ENCODE results near the gene HSPG2. TPM values are rescaled to one million over a fixed set of nuclear protein-coding genes. Genes with fewer than 3 reads are reported as not detected.

Gene HSPG2
- total and polyA plus RNA-seq, 2 of the 13 experiments (the other 11 are each of a cell fraction or from before 2014, with no cell fraction given) = 9.1 to 13.1 TPM

DNA sequence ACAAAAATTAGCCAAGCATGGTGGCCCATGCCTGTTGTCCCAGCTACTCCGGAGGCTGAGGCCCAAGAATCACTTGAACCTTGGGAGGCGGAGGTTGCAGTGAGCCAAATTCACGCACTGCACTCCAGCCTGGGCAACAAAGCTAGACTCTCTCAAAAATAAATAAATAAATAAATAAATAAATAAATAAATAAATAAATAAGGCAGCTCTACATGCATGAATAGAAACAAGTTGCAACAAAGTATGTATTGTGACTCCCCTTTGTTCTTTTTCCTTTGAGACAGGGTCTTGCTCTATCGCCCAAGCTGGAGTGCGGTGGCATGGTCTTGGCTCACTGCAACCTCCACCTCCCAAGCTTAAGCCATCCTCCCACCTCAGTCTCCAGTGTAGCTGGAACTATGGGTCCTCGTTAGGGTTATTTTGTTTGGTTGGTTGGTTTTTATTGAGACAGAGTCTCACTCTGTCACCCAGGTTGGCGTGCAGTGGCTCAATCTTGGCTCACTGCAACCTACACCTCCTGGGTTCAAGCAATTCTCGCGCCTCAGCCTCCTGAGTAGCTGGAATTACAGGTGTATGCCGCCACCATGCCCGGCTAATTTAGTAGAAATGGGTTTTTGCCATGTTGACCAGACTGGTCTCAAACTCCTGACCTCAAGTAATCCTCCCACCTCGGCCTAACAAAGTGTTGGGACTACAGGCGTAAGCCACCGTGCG is 162.1 kb downstream of the HSPG2 start:
- Histone ChIP-seq H3K9me3 (ENCODE audit: low read length) (no peaks in the 10 kb centered on the region), H3K4me2 (ENCODE audit: low read depth, low read length) (no peak overlapping the region), H3K79me2 (ENCODE audit: insufficient read depth, low read length) (peaks cover 77% of the 10 kb centered on the region), H4K20me1 (ENCODE audit: insufficient read depth, low read length) (peaks cover 59% of the 10 kb centered on the region), H3K27me3 (ENCODE audit: control insufficient read depth in 1 of 2, insufficient read depth in 2 of 2, low read length in 2 of 2) (no peaks in the 10 kb centered on the region), H3K27ac (ENCODE audit: extremely low read length, insufficient read depth, low read length) (no peak overlapping the region), H3K36me3 (replicated peaks in 1 of 2; ENCODE audit: control insufficient read depth in 1 of 2, insufficient read depth in 2 of 2, low read length in 2 of 2) (0 out of 5 replicates have a peak, but pooled peaks cover 0 to 3% of the 10 kb centered on the region in 2 experiments), H3K4me1 (ENCODE audit: insufficient read depth, low read length) (peaks cover 46% of the 10 kb centered on the region), H3K9ac (ENCODE audit: insufficient read depth, low read depth, low read length) (no peak overlapping the region), H2AFZ (ENCODE audit: low read length) (no peak overlapping the region), H3K4me3 (replicated peaks in 1 of 3; ENCODE audit: insufficient read depth in 1 of 3, low read depth in 2 of 3, low read length in 3 of 3) (no peak overlapping the region)
- no peak for DNase-seq (ENCODE audit: low spot score)
- no peak for FAIRE-seq
- no peak for TF ChIP-seq TSC22D2 (CRISPR knock-in tag; IDR thresholded peaks at IDR 0.05; ENCODE audit: borderline replicate concordance)
- TF ChIP-seq ZNF367 (CRISPR knock-in tag; IDR thresholded peaks at IDR 0.05; ENCODE audit: borderline replicate concordance) = no peak
- in situ Hi-C loops (cut with HindIII; ENCODE audit: extremely low pct_ligation_motif_present, low pct_unique_long_range_greater_than_20kb) (no loop called here), intact Hi-C loops (cut with micrococcal nuclease; ENCODE audit: unreplicated experiment) (no loop called here)
- BruUV-seq (replicated peaks) = no TSS peak
- ChIA-PET CTCF (ENCODE audit: low intra/inter-chr PET ratio, low total read pairs) (interaction anchor here (0.6 kb wide), 1 partner anchor 93 kb away, joined by 3 read pairs; no protein-coding TSS in a partner anchor), POLR2A (no interaction called here)
- no peak for ATAC-seq
- 96% methylated on average over 15 of the region's 15 CpGs for WGBS (ENCODE audit: low lambda C conversion rate)

DNA sequence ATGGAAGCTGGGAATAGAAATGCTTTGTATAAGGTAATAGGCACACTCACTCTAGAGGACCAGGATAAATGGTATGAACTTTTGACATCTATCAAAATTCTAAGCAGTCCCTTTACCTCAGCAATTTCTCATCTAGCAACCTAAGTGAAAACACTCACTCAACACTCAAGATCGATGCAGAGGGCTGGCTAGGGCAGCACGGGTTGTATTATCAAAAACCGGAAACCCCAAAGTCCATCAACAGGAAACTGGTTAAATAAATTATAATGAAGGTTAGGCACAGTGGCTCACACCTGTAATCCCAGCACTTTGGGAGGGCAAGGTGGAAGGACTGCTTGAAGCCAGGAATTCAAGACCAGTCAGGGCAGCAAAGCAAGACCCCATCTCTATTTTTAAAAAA is 163.5 kb downstream of the HSPG2 start:
- H3K9me3 ChIP-seq (ENCODE audit: low read length) = no peaks in the 10 kb centered on the region
- WGBS (ENCODE audit: low lambda C conversion rate) = 96% methylated on average over 3 of the region's 3 CpGs
- ChIA-PET POLR2A (no interaction called here), CTCF (ENCODE audit: low intra/inter-chr PET ratio, low total read pairs) (no interaction called here)
- no peak overlapping the region for H3K4me3 ChIP-seq (replicated peaks in 1 of 3; ENCODE audit: insufficient read depth in 1 of 3, low read depth in 2 of 3, low read length in 3 of 3)
- TF ChIP-seq ARNTL (CRISPR knock-in tag; IDR thresholded peaks at IDR 0.05) (no peak), PAX8 (CRISPR knock-in tag; IDR thresholded peaks at IDR 0.05; ENCODE audit: borderline replicate concordance) (no peak), ASH2L (IDR thresholded peaks at IDR 0.05; ENCODE audit: insufficient read length, low read depth, low read length) (no peak), FOSL1 (CRISPR knock-in tag; IDR thresholded peaks at IDR 0.05; ENCODE audit: borderline replicate concordance) (no peak), ZNF512 (CRISPR knock-in tag; IDR thresholded peaks at IDR 0.05) (no peak), ZNF577 (CRISPR knock-in tag; IDR thresholded peaks at IDR 0.05; ENCODE audit: borderline replicate concordance, low read depth) (no peak), HNRNPK (IDR thresholded peaks at IDR 0.05; ENCODE audit: low read depth, low read length, poor library complexity, severe bottlenecking) (no peak)
- intact Hi-C loops (cut with micrococcal nuclease; ENCODE audit: unreplicated experiment) (no loop called here), in situ Hi-C loops (cut with HindIII; ENCODE audit: extremely low pct_ligation_motif_present, low pct_unique_long_range_greater_than_20kb) (no loop called here)
- FAIRE-seq (no peak), ATAC-seq (no peak), DNase-seq (ENCODE audit: low spot score) (no peak)
- peaks cover 36% of the 10 kb centered on the region for H3K4me1 ChIP-seq (ENCODE audit: insufficient read depth, low read length)
- H3K27me3 ChIP-seq (ENCODE audit: control insufficient read depth in 1 of 2, insufficient read depth in 2 of 2, low read length in 2 of 2) = no peaks in the 10 kb centered on the region
- H3K79me2 ChIP-seq (ENCODE audit: insufficient read depth, low read length) = peaks cover 77% of the 10 kb centered on the region
- 0 out of 5 replicates have a peak, but pooled peaks cover 0 to 3% of the 10 kb centered on the region in 2 experiments for H3K36me3 ChIP-seq (replicated peaks in 1 of 2; ENCODE audit: control insufficient read depth in 1 of 2, insufficient read depth in 2 of 2, low read length in 2 of 2)
- no peak overlapping the region for H3K9ac ChIP-seq (ENCODE audit: insufficient read depth, low read depth, low read length)
- peaks cover 59% of the 10 kb centered on the region for H4K20me1 ChIP-seq (ENCODE audit: insufficient read depth, low read length)
- no peak overlapping the region for H3K4me2 ChIP-seq (ENCODE audit: low read depth, low read length)
- no peak overlapping the region for H3K27ac ChIP-seq (ENCODE audit: extremely low read length, insufficient read depth, low read length)
- no peak overlapping the region for H2AFZ ChIP-seq (ENCODE audit: low read length)
- BruUV-seq (replicated peaks) = no TSS peak
